Measurements from ENCODE around the gene TSPAN18. TPM values are rescaled to one million over a fixed set of nuclear protein-coding genes. Genes with fewer than 3 reads are reported as not detected.
A peak's percentile ranks its signal among the peaks of the same experiment; 100 is the strongest.

TSPAN18 gene
- total RNA-seq, 1 donor from 2014 or later = 12.8 TPM

DNA sequence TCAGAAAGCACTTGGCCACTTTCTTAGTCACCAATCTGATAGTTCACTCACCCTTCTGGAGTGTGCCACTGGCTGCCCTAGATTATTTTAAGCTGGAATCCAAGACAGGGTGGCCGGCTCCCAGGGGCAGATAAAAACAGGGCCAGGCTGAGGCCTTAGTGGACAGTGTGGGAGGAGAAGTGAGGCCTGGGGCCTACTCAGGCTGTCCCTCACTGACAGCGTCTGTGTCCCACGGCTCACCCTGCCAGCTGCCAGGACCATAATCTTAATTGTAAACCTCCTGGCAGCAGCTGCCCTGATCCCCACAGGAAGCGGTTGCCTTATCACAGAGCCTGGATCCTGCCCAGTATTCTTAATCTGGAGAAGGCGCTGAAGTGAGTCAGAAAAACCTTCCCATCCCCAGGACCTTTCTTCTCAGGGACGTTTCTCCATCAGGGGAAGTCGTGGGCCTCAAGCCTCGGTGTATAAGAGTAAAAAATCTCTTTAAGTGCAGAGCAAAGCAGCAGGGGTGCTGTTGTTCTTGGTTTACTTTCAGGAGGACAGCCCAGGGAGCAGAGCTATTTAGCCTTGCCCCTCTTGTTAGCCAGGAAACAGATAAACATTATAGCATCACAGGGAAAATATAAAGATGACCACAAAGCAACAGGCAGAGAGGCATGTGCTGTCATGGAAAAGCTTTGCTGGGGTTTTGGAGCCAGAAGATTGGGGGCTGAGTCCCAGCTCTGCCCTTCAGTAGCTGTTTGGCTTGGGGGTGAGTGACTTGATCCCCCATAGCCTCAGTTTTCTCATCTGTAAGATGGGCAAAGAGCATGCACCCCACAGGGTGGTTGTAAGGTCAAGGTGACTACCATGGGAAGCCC, 39.6 kb downstream of the TSPAN18 start:
- Histone ChIP-seq H3K4me1 (peaks cover 29% of the 10 kb centered on the region), H3K4me3 (no peak overlapping the region), H3K9me3 (no peaks in the 10 kb centered on the region), H3K36me3 (no peaks in the 10 kb centered on the region), H3K27ac (peak overlapping the region; percentile 57), H3K27me3 (no peaks in the 10 kb centered on the region)
- DNase-seq (ENCODE audit: extremely low spot score in 2 of 2) = no peak
- intact Hi-C loops (cut with DNase I) = loop anchor here (2.0 kb wide), 1 partner anchor 38 kb away; no protein-coding TSS in a partner anchor
- no peak for TF ChIP-seq POLR2A (IDR thresholded peaks at IDR 0.05)
- TF ChIP-seq POLR2AphosphoS5 (IDR thresholded peaks at IDR 0.05; ENCODE audit: insufficient read depth in 1 of 2, low read depth in 1 of 2) = no peak
- TF ChIP-seq, protein P1, sequence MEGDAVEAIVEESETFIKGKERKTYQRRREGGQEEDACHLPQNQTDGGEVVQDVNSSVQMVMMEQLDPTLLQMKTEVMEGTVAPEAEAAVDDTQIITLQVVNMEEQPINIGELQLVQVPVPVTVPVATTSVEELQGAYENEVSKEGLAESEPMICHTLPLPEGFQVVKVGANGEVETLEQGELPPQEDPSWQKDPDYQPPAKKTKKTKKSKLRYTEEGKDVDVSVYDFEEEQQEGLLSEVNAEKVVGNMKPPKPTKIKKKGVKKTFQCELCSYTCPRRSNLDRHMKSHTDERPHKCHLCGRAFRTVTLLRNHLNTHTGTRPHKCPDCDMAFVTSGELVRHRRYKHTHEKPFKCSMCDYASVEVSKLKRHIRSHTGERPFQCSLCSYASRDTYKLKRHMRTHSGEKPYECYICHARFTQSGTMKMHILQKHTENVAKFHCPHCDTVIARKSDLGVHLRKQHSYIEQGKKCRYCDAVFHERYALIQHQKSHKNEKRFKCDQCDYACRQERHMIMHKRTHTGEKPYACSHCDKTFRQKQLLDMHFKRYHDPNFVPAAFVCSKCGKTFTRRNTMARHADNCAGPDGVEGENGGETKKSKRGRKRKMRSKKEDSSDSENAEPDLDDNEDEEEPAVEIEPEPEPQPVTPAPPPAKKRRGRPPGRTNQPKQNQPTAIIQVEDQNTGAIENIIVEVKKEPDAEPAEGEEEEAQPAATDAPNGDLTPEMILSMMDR (IDR thresholded peaks at IDR 0.05) = no peak

DNA sequence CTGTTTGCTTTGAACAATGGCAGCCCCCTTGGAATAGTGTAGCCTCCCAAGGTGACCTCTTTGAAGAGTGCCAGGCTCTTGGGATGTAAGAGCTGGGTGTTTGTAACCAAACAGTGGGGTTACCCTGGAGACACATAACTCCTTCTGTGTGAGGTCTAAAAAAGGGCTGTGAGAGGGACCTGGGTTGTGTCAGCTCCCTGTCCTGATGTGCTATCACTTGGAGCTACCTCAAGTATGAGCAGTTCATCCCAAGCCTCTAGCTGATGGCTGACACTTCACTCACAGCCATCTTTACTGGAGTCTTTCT, 40.2 kb downstream of the TSPAN18 start:
- intact Hi-C loops (cut with DNase I) = loop anchor here (2.0 kb wide), 1 partner anchor 38 kb away; no protein-coding TSS in a partner anchor
- Histone ChIP-seq H3K36me3 (no peaks in the 10 kb centered on the region), H3K4me3 (no peak overlapping the region), H3K4me1 (peaks cover 23% of the 10 kb centered on the region), H3K27me3 (no peaks in the 10 kb centered on the region), H3K9me3 (no peaks in the 10 kb centered on the region), H3K27ac (peak overlapping the region; percentile 57)
- DNase-seq (ENCODE audit: extremely low spot score in 2 of 2) = no peak
- no peak for TF ChIP-seq POLR2AphosphoS5 (IDR thresholded peaks at IDR 0.05; ENCODE audit: insufficient read depth in 1 of 2, low read depth in 1 of 2)
- TF ChIP-seq, protein P1 (IDR thresholded peaks at IDR 0.05) = no peak
- no peak for TF ChIP-seq POLR2A (IDR thresholded peaks at IDR 0.05)

DNA sequence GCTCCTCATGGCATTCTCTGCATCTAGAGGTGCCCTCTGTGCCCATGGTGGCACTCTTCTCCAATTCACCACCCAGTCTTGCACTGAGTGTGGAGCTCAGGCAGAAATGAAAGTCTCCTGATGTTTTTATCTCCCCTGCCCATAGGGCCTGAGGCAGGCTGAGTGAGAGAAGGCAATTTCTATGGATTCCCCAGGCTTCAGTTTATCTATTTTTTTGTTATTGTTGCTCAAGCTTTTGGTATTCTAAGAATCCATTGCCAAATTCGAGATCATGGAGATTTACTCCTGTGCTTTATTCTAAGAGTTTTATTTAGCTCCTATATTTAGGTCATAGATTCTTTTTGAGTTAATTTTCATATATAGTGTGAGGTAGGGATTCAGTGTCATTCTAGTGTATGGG, 40.7 kb downstream of the TSPAN18 start:
- Histone ChIP-seq H3K9me3 (no peaks in the 10 kb centered on the region), H3K36me3 (no peaks in the 10 kb centered on the region), H3K27me3 (no peaks in the 10 kb centered on the region), H3K4me1 (peaks cover 20% of the 10 kb centered on the region), H3K27ac (peak overlapping the region; percentile 57), H3K4me3 (no peak overlapping the region)
- TF ChIP-seq, protein P1 (IDR thresholded peaks at IDR 0.05) = no peak
- TF ChIP-seq POLR2AphosphoS5 (IDR thresholded peaks at IDR 0.05; ENCODE audit: insufficient read depth in 1 of 2, low read depth in 1 of 2) (no peak), POLR2A (IDR thresholded peaks at IDR 0.05) (no peak)
- intact Hi-C loops (cut with DNase I) = loop anchor here (2.0 kb wide), 1 partner anchor 39 kb away; no protein-coding TSS in a partner anchor
- DNase-seq (ENCODE audit: extremely low spot score in 2 of 2) = no peak

DNA sequence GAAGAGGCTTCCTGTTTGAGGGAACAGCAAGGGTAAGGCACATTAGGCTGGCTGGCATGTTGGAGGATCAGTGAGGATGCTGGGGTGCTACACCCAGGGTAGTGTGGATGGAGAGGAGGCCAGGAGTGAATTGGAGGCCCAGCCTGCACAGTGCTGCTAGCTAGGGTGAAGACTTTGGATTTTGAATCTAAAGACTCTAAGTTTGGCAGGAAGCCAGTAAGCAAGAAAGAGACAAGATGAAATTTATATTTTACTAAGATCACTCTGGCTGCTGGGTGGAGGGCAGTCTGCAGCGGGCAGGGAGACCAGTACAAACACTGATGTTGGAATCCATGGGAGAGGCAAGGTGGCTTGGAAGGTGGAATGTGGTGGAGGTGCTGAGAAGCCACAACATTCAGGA, 43.6 kb downstream of the TSPAN18 start:
- no peak overlapping the region for H3K4me3 ChIP-seq
- TF ChIP-seq, protein P1 (IDR thresholded peaks at IDR 0.05) = no peak
- no peak for TF ChIP-seq POLR2AphosphoS5 (IDR thresholded peaks at IDR 0.05; ENCODE audit: insufficient read depth in 1 of 2, low read depth in 1 of 2)
- TF ChIP-seq POLR2A (IDR thresholded peaks at IDR 0.05) = no peak
- no peaks in the 10 kb centered on the region for H3K9me3 ChIP-seq
- no peak for DNase-seq (ENCODE audit: extremely low spot score in 2 of 2)
- H3K36me3 ChIP-seq = no peaks in the 10 kb centered on the region
- H3K4me1 ChIP-seq = peaks cover 36% of the 10 kb centered on the region
- intact Hi-C loops (cut with DNase I) = no loop called here
- H3K27me3 ChIP-seq = no peaks in the 10 kb centered on the region
- H3K27ac ChIP-seq = no peak overlapping the region

DNA sequence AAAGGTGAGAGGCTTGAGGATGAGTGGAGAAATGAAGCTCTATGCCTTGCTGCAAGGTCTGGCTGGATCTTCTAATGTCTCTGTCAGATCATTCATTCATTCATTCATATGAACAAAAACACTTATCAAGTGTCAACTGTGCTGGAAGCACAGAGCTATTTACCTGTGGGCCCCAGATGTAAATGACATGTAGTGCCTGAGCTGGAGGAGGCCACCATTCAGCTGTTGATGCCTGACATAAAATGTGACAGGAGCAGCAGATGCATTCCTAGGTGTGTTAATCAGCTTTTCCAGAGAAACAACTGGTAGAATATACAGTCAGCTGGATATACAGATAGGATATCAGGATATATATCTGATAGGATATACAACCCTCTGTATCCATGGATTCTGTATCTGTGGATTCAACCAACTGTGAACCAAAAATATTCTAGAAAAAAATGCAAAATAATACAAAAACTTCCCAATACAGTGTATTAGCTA, 44.5 kb downstream of the TSPAN18 start:
- Histone ChIP-seq H3K9me3 (no peaks in the 10 kb centered on the region), H3K36me3 (no peaks in the 10 kb centered on the region), H3K27ac (no peak overlapping the region), H3K4me1 (peaks cover 33% of the 10 kb centered on the region), H3K27me3 (no peaks in the 10 kb centered on the region), H3K4me3 (no peak overlapping the region)
- no peak for DNase-seq (ENCODE audit: extremely low spot score in 2 of 2)
- intact Hi-C loops (cut with DNase I) = no loop called here
- no peak for TF ChIP-seq POLR2AphosphoS5 (IDR thresholded peaks at IDR 0.05; ENCODE audit: insufficient read depth in 1 of 2, low read depth in 1 of 2)
- TF ChIP-seq, protein P1 (IDR thresholded peaks at IDR 0.05) = no peak
- no peak for TF ChIP-seq POLR2A (IDR thresholded peaks at IDR 0.05)

All from vagina (tissue), 2 donors.